Heart left ventricle (tissue), 13 donors: ENCODE results near the gene ETV6.

ENCODE experiments used
- CTCF ChIP-seq, 12 donors: fragments of 200-600 bp; sonication (generic) in 4 of 12; IDR thresholded peaks; one replicate each; pipeline versions ENCODE4 v1.5.0 to v1.8.0; 2018 to 2022; ENCODE audit warnings: antibody characterized with exemption in 12 of 12, mild to moderate bottlenecking in 5 of 12
- POLR2A ChIP-seq, 2 donors: fragments of 450-650 bp; IDR thresholded peaks; one replicate each; pipeline ENCODE4 v1.6.1; 2017; ENCODE audit warnings: antibody characterized with exemption in 2 of 2, mild to moderate bottlenecking in 2 of 2, moderate library complexity in 2 of 2
- donor health status: ischemic (EF 13 %, LVEDD 7.1; RV severe dilation, severe dysfunction).
- donor health status: DM: no; HTN: yes; CAD: no.
- donor health status: DM: no; HTN: no; CAD: no.
- donor health status: ischemic (EF 25% LVEDD 6.9; RV normal size, moderate dysfunction).
- donor health status: ischemic (EF 25% LVEDD 5.7; RV mildly dilated, moderate dysfunction).
- donor health status: ischemic (EF 35%, LVEDD 5.7; RV mildly dilated, moderate dysfunction).
- donor health status: nonischemic (EF 11% LVEDD 7.7; RV severe dilation, severe dysfunction).
- donor health status: DM: yes; HTN: yes; CAD: no.
- donor health status: PGD.
- donor health status: ischemic (EF 29% LVEDD 5.4; RV normal size, mild dysfunction).
- donor health status: nonischemic (EF 23%, LVEDD 6.1; RV moderate dilation, normal function).

- no peak for TF ChIP-seq CTCF (IDR thresholded peaks at IDR 0.05)
- no peak for TF ChIP-seq POLR2A (IDR thresholded peaks at IDR 0.05)
Measured at GRCh38 chr12:11798006-11798708, 148.7 kb downstream of the ETV6 start.
